ENCODE data around the gene EFNA2.
"Not testable (repeated sequence)": the region's sequence is repeated elsewhere in the genome, so short reads cannot be mapped to it uniquely, and the experiment has no call there.

Gene EFNA2

GRCh38 chr19:1285737-1286360 is at the start of gene EFNA2:
TSS of gene EFNA2 (plus strand) at chr19:1285873. CDS start at chr19:1286169, 296 bp downstream.
- no peak for DNase-seq (ENCODE audit: low read depth, low spot score)

- no peak for DNase-seq (ENCODE audit: low read depth, low spot score)
Measured at GRCh38 chr19:1236576-1236975, 49.1 kb upstream of the EFNA2 start.

- no peak for DNase-seq (ENCODE audit: low read depth, low spot score)
Measured at GRCh38 chr19:1237027-1237659, 48.5 kb upstream of the EFNA2 start.

- no peak for DNase-seq (ENCODE audit: low read depth, low spot score)
Measured at GRCh38 chr19:1237754-1238368, 47.8 kb upstream of the EFNA2 start, which contains the start of gene CBARP. TSS of gene CBARP (minus strand) at chr19:1238005. CDS start at chr19:1236100, 1,905 bp downstream.

- no peak for DNase-seq (ENCODE audit: low read depth, low spot score)
Measured at GRCh38 chr19:1238369-1239303, 47.0 kb upstream of the EFNA2 start.

- no peak for DNase-seq (ENCODE audit: low read depth, low spot score)
Measured at GRCh38 chr19:1239420-1239795, 46.3 kb upstream of the EFNA2 start.

- peak; percentile 77 for DNase-seq (ENCODE audit: low read depth, low spot score)
Measured at GRCh38 chr19:1239796-1240737, 45.6 kb upstream of the EFNA2 start.

GRCh38 chr19:1240925-1241324 is 44.7 kb upstream of the EFNA2 start:
- no peak for DNase-seq (ENCODE audit: low read depth, low spot score)

- DNase-seq (ENCODE audit: low read depth, low spot score) = peak; percentile 80
Measured at GRCh38 chr19:1241417-1242095, 44.1 kb upstream of the EFNA2 start, which contains the start of gene ATP5F1D. TSS of gene ATP5F1D (plus strand) at chr19:1241751. CDS start at chr19:1241851, 100 bp downstream.

- DNase-seq (ENCODE audit: low read depth, low spot score) = peak; percentile 72
Measured at GRCh38 chr19:1243768-1244692, 41.6 kb upstream of the EFNA2 start.

GRCh38 chr19:1244693-1245451 is 40.8 kb upstream of the EFNA2 start:
- no peak for DNase-seq (ENCODE audit: low read depth, low spot score)

GRCh38 chr19:1245494-1246264 is 40.0 kb upstream of the EFNA2 start:
- no peak for DNase-seq (ENCODE audit: low read depth, low spot score)

- not testable (repeated sequence) for DNase-seq (ENCODE audit: low read depth, low spot score)
Measured at GRCh38 chr19:1246265-1247087, 39.2 kb upstream of the EFNA2 start.

GRCh38 chr19:1247748-1248138 is 37.9 kb upstream of the EFNA2 start:
- DNase-seq (ENCODE audit: low read depth, low spot score) = no peak

GRCh38 chr19:1248139-1248785 is 37.4 kb upstream of the EFNA2 start, which contains the start of gene MIDN:
TSS of gene MIDN (plus strand) at chr19:1248583. CDS start at chr19:1250297, 1,714 bp downstream.
- no peak for DNase-seq (ENCODE audit: low read depth, low spot score)

- DNase-seq (ENCODE audit: low read depth, low spot score) = peak; percentile 69
Measured at GRCh38 chr19:1248786-1249297, 36.8 kb upstream of the EFNA2 start.
